ENCODE measurements around the gene EIF6. TPM values are rescaled to one million over a fixed set of nuclear protein-coding genes. Genes with fewer than 3 reads are reported as not detected.

Gene EIF6
- total and polyA plus RNA-seq, 2 of the 8 experiments (the other 6 are each of a cell fraction or from before 2014, with no cell fraction given): 184 to 319 TPM

DNA sequence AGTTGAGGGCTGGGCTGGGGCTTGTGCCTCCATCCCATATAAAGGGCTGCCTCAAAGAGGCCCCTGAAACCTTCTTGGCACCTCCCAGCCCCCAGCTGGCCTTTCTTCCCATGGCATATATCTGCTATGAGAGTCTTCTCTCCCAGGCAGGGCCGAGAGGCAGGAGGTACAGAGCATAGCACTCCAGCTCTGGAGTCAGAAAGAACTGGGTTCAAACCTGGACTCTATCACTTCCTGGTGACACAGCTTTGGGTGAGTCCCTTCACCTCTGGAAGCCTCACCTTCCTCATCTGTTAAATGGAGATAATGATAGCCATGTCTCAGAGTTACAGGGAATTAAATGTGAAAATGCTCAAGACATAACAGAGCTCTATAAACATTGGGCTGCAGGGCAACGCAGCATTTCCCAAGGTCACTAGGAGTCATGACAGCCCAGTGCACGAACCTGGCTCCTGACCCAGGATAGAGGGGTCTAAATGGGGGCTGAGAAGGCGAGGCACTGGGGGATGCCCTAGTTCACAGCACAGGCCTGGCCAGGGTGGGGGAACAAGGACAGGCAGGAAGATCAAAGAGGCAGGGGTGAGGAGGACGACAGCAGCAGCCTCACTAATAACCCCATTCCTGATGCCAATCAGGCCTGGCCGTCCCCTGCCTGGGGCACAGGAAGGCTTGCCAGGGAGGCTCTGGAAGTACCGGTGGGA lies 5.8 kb upstream of the EIF6 start:
- no peak overlapping the region for H2BK5ac ChIP-seq (ENCODE audit: low read depth, low read length)
- no peak overlapping the region for H3K56ac ChIP-seq (replicated peaks; ENCODE audit: insufficient read length, low read depth, low read length)
- no peak overlapping the region for H2AK5ac ChIP-seq (ENCODE audit: low read depth, low read length)
- H3K23me2 ChIP-seq (ENCODE audit: low read depth, low read length): no peaks in the 10 kb centered on the region
- H2AFZ ChIP-seq (ENCODE audit: low read length): no peak overlapping the region
- H3K36me3 ChIP-seq (ENCODE audit: control insufficient read depth in 2 of 4, insufficient read depth in 4 of 4, low read length in 3 of 4): no peaks in the 10 kb centered on the region
- H3K14ac ChIP-seq (ENCODE audit: insufficient read length): no peak overlapping the region
- no peak overlapping the region for H2BK12ac ChIP-seq (ENCODE audit: low read depth, low read length)
- H3K4me3 ChIP-seq (ENCODE audit: extremely low read depth in 1 of 4, insufficient read depth in 2 of 4, low read depth in 3 of 4, low read length in 4 of 4): no peak overlapping the region
- peak overlapping the region; percentile 71; the same call in 1 of the 2 replicates for H4K8ac ChIP-seq (ENCODE audit: extremely low read depth, insufficient read depth, low read length)
- H3K4me1 ChIP-seq (replicated peaks in 1 of 4; ENCODE audit: control insufficient read depth in 3 of 4, insufficient read depth in 4 of 4, low read length in 3 of 4): peaks cover 0 to under 1% (median 0%) of the 10 kb centered on the region in 4 experiments; a peak in 2 of 7 replicates
- no peaks in the 10 kb centered on the region for H4K20me1 ChIP-seq (replicated peaks in 1 of 2; ENCODE audit: control insufficient read depth in 1 of 2, insufficient read depth in 2 of 2, low read length in 2 of 2)
- H2BK15ac ChIP-seq (ENCODE audit: low read length): no peak overlapping the region
- DNase-seq (ENCODE audit: low read depth in 1 of 2, low spot score in 2 of 2): no peak
- H3K9ac ChIP-seq (replicated peaks in 1 of 4; ENCODE audit: extremely low read depth in 1 of 4, low read depth in 3 of 4, low read length in 3 of 4): no peak overlapping the region; a peak in 1 of 7 replicates
- 78% methylated on average over 7 of the region's 7 CpGs; no CpG with 5 or more reads in 1 of the 2 experiments for WGBS, 2 experiments (ENCODE audit: extremely low coverage in 1 of 2, insufficient coverage in 1 of 2, insufficient read length in 1 of 2, insufficient replicate concordance in 2 of 2, low coverage in 1 of 2, low lambda C conversion rate in 2 of 2, missing lambda C conversion rate in 1 of 2)
- H4K91ac ChIP-seq (replicated peaks; ENCODE audit: insufficient read length, low read length): no peak overlapping the region
- no peaks in the 10 kb centered on the region for H3K9me3 ChIP-seq (ENCODE audit: insufficient read depth in 2 of 2, low read depth in 1 of 2, low read length in 1 of 2)
- H3K23ac ChIP-seq (ENCODE audit: insufficient read length): no peak overlapping the region
- H3K18ac ChIP-seq (ENCODE audit: extremely low read depth, low read length): no peak overlapping the region
- no peaks in the 10 kb centered on the region for H3K79me1 ChIP-seq (ENCODE audit: low read depth, low read length)
- H3K4me2 ChIP-seq (ENCODE audit: insufficient read depth in 1 of 2, low read depth in 2 of 2, low read length in 2 of 2): no peak overlapping the region
- H2BK120ac ChIP-seq (replicated peaks; ENCODE audit: low read depth, low read length): no peak overlapping the region
- no peak overlapping the region for H2BK20ac ChIP-seq (ENCODE audit: low read length)
- FAIRE-seq: no peak
- TF ChIP-seq SIN3A (conservative IDR thresholded peaks at IDR 0.05 in 1 of 2, IDR thresholded peaks at IDR 0.05 in 1 of 2; ENCODE audit: low read depth in 1 of 2, low read length in 2 of 2) (no peak), NRF1 (IDR thresholded peaks at IDR 0.05; ENCODE audit: low read depth, low read length) (no peak), ZNF274 (IDR thresholded peaks at IDR 0.05; ENCODE audit: borderline replicate concordance, extremely low read depth, low read length) (no peak), SUZ12 (IDR thresholded peaks at IDR 0.05; ENCODE audit: low read length) (no peak), EP300 (IDR thresholded peaks at IDR 0.05; ENCODE audit: borderline replicate concordance in 1 of 2, low read depth in 2 of 2, low read length in 2 of 2) (no peak), CBX5 (IDR thresholded peaks at IDR 0.05; ENCODE audit: low read depth, low read length) (no peak), POLR2A (IDR thresholded peaks at IDR 0.05; ENCODE audit: control extremely low read depth in 1 of 2, low read depth in 2 of 2, low read length in 2 of 2) (no peak), JUN (IDR thresholded peaks at IDR 0.05; ENCODE audit: low read depth, low read length) (no peak)
- H4K5ac ChIP-seq (ENCODE audit: insufficient read length, low read depth, low read length): no peak overlapping the region
- no peaks in the 10 kb centered on the region for H3K79me2 ChIP-seq (ENCODE audit: control insufficient read depth in 1 of 2, insufficient read depth in 2 of 2, low read length in 2 of 2)
- POLR2A ChIA-PET (ENCODE audit: partially characterized antibody): interaction anchor here (1.6 to 5.7 kb wide), 2 partner anchors 12 to 144 kb away, joined by 5 to 39 read pairs; partner anchors contain the start of genes EDEM2 and MMP24OS
- no peak overlapping the region for H3K27ac ChIP-seq (ENCODE audit: low read depth, low read length)
- CTCF ChIA-PET (ENCODE audit: partially characterized antibody): interaction anchor here (1.3 to 11.5 kb wide), 3 partner anchors 10 to 21 kb away, joined by 3 to 130 read pairs (median 4); no protein-coding TSS in a partner anchor
- no peaks in the 10 kb centered on the region for H3K27me3 ChIP-seq (replicated peaks in 1 of 4; ENCODE audit: control insufficient read depth in 3 of 4, extremely low read depth in 1 of 4, insufficient read depth in 3 of 4, low read length in 3 of 4)
- no peak overlapping the region for H3K4ac ChIP-seq (replicated peaks; ENCODE audit: insufficient read length, low read depth, low read length)

All from H1 (cell line).